Spinal cord (tissue), 10 donors: ENCODE data around the gene EFL1. TPM values are rescaled to one million over a fixed set of nuclear protein-coding genes. Genes with fewer than 3 reads are reported as not detected.

Source experiments
- DNase-seq, 6 donors: peaks; one replicate each; pipeline versions ENCODE4 v3.0.0 to v3.0.0-alpha.2; 2013 to 2015; ENCODE audit warnings: low spot score in 6 of 6, low read depth in 4 of 6
- H3K27ac ChIP-seq: one replicate; pipeline ENCODE4 v1.5.1; 2013; ENCODE audit warnings: low read depth, low read length, control low read depth
- H3K27me3 ChIP-seq: one replicate; pipeline ENCODE4 v1.6.1; 2013; ENCODE audit warnings: low read length; ENCODE audit not compliant: control insufficient read depth, insufficient read depth
- H3K36me3 ChIP-seq: one replicate; pipeline ENCODE4 v1.6.1; 2013; ENCODE audit warnings: low read length; ENCODE audit not compliant: control insufficient read depth, insufficient read depth
- H3K4me1 ChIP-seq: one replicate; pipeline ENCODE4 v1.6.1; 2013; ENCODE audit warnings: low read length; ENCODE audit not compliant: control insufficient read depth, insufficient read depth
- H3K4me3 ChIP-seq: one replicate; pipeline ENCODE4 v1.5.1; 2013; ENCODE audit warnings: low read depth, low read length, control low read depth
- H3K9me3 ChIP-seq: one replicate; pipeline ENCODE4 v1.6.1; 2013; ENCODE audit warnings: low read length; ENCODE audit not compliant: control insufficient read depth, insufficient read depth
- WGBS: methylation state at CpG from one replicate; pipeline ENCODE4 v1.1.5; 2013; ENCODE audit warnings: missing lambda C conversion rate; ENCODE audit not compliant: insufficient coverage; 5-methylcytosine and 5-hydroxymethylcytosine counted together
- polyA plus RNA-seq, 2 donors: library from polyadenylated mRNA; unstranded; fragments of 120-200 nt; gene quantifications; one replicate each; pipeline ENCODE4 v1.2.1, GENCODE V29; 2013; ENCODE audit not compliant: insufficient read length in 2 of 2
- total RNA-seq, 2 donors: library from RNA; depleted of rRNA in 1 of 2; stranded (reverse); fragments of 120-200 nt in 1 of 2; fragments of >200 nt in 1 of 2; gene quantifications; one replicate each; pipeline versions ENCODE4 v1.2.3 to v1.2.4, GENCODE V29; 2013 to 2014
- donor health status: healthy.

The EFL1 gene
- total and polyA plus RNA-seq, 4 donors: 15.0 to 21.4 (median 18.8) TPM

GRCh38 chr15:82186719-82187406 lies 75.7 kb downstream of the EFL1 start:
- no peaks in the 10 kb centered on the region for H3K9me3 ChIP-seq
- H3K27me3 ChIP-seq: no peaks in the 10 kb centered on the region
- no peaks in the 10 kb centered on the region for H3K4me1 ChIP-seq
- WGBS: 92% methylated on average over 3 of the region's 6 CpGs
- no peak for DNase-seq
- H3K27ac ChIP-seq: no peak overlapping the region
- H3K4me3 ChIP-seq: no peak overlapping the region
- no peaks in the 10 kb centered on the region for H3K36me3 ChIP-seq

- WGBS: no CpG with 5 or more reads among the region's 2 CpGs
- DNase-seq: no peak
- Histone ChIP-seq H3K27ac (no peak overlapping the region), H3K9me3 (no peaks in the 10 kb centered on the region), H3K4me1 (no peaks in the 10 kb centered on the region), H3K27me3 (no peaks in the 10 kb centered on the region), H3K36me3 (no peaks in the 10 kb centered on the region), H3K4me3 (no peak overlapping the region)
Measured at GRCh38 chr15:82186161-82186560, 76.4 kb downstream of the EFL1 start.

- Histone ChIP-seq H3K36me3 (no peaks in the 10 kb centered on the region), H3K4me1 (no peaks in the 10 kb centered on the region), H3K9me3 (no peaks in the 10 kb centered on the region), H3K27ac (no peak overlapping the region), H3K27me3 (no peaks in the 10 kb centered on the region), H3K4me3 (no peak overlapping the region)
- DNase-seq: peak in 1 of 6 donors; percentile 13
Measured at GRCh38 chr15:82184776-82185175, 77.8 kb downstream of the EFL1 start.

GRCh38 chr15:82184355-82184754 lies 78.2 kb downstream of the EFL1 start:
- Histone ChIP-seq H3K4me1 (no peaks in the 10 kb centered on the region), H3K4me3 (no peak overlapping the region), H3K27me3 (no peaks in the 10 kb centered on the region), H3K36me3 (no peaks in the 10 kb centered on the region), H3K9me3 (no peaks in the 10 kb centered on the region), H3K27ac (no peak overlapping the region)
- DNase-seq: peak in 1 of 6 donors; percentile 2
- 80% methylated on average over 1 of the region's 1 CpG for WGBS

DNA sequence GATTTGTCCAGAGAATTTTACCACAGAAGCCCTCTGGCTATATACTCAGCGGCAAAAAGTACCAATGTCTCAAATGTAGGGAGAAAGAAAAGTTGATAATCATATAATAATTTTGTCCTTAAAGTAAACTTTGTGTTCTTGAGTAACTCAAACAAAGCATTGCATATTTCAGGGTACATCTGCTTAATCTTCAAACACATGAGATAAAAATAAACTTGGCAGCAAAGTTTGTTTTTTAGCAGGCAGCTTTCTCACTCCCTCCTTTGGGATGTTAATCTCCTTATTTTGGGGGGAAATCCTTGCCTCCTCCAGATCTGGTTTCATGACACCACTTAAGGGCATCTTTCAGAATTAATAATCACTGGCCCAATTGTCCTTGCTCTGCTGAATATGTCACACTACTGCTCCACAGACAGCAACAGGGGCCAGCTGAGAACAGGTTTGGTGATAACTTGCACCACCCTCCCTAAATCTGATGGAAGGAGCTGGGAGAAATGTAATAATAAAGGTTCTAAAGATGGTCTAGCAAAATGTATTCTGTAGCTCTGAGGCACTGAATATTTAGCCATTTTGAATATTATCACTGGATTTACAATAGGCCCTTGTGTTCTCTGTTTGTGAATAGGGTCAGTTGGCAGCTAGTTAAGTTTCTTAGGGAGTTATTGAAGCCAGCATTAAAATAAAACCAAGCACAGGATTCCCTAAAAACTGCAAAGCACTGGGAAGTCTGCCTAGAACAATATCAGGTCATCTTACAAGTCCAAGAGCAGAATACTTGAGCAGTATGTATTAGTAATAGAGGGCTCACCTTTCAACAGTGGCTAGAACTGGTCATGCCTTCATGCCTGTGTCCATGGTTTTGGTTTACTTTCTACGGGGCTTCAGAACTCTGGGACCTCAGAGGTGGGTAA lies 79.2 kb downstream of the EFL1 start:
- no peaks in the 10 kb centered on the region for H3K4me1 ChIP-seq
- no peaks in the 10 kb centered on the region for H3K36me3 ChIP-seq
- H3K27ac ChIP-seq: no peak overlapping the region
- H3K9me3 ChIP-seq: no peaks in the 10 kb centered on the region
- peak in 1 of 6 donors; percentile 58 for DNase-seq
- no peak overlapping the region for H3K4me3 ChIP-seq
- WGBS: no CpG with 5 or more reads among the region's 2 CpGs
- H3K27me3 ChIP-seq: no peaks in the 10 kb centered on the region

GRCh38 chr15:82181371-82181770 lies 81.2 kb downstream of the EFL1 start:
- no peaks in the 10 kb centered on the region for H3K9me3 ChIP-seq
- no peak overlapping the region for H3K27ac ChIP-seq
- 100% methylated on average over 1 of the region's 2 CpGs for WGBS
- H3K4me3 ChIP-seq: no peak overlapping the region
- no peak for DNase-seq
- H3K27me3 ChIP-seq: no peaks in the 10 kb centered on the region
- H3K4me1 ChIP-seq: no peaks in the 10 kb centered on the region
- no peaks in the 10 kb centered on the region for H3K36me3 ChIP-seq

- Histone ChIP-seq H3K36me3 (no peaks in the 10 kb centered on the region), H3K4me1 (no peaks in the 10 kb centered on the region), H3K9me3 (no peaks in the 10 kb centered on the region), H3K27me3 (no peaks in the 10 kb centered on the region), H3K4me3 (no peak overlapping the region), H3K27ac (no peak overlapping the region)
- DNase-seq: no peak
- WGBS: no CpG with 5 or more reads among the region's 2 CpGs
Measured at GRCh38 chr15:82178061-82178460, 84.5 kb downstream of the EFL1 start.

DNA sequence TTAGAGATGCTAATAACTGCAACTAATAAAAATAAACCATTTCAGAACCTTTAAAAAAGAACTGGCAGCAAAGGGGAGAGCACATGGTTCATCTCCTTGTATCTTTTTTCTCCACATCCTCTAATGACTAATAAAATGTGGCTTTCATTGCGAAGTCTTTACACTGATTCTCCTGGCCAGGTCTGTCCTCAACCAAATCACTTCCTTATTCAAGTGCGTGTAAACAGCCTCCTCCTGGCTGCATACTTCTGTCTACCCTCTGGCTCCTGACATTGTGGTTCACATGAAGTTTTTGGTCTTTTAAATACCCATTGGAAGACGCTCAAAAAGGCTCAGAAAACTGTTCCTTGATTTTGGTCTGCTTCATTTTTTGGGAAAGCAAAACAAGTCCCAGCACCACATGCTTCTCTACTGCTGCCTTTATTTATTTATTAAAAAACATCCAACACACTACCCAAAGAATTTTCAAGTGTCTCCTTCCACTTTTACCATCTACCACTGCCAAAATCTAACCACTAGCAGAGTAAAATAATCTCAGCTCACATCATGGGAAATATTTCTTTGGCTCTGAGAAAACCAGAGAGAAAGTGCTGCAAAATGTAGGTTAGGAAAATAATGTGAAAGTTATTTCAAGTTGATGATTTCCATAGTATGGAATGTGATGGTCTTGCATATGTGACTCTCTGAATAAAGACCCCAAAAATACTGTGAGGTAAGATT lies 85.1 kb downstream of the EFL1 start:
- H3K4me3 ChIP-seq: no peak overlapping the region
- H3K4me1 ChIP-seq: no peaks in the 10 kb centered on the region
- no peak overlapping the region for H3K27ac ChIP-seq
- no peaks in the 10 kb centered on the region for H3K27me3 ChIP-seq
- WGBS: 75% methylated on average over 3 of the region's 3 CpGs
- no peaks in the 10 kb centered on the region for H3K36me3 ChIP-seq
- DNase-seq: peak in 1 of 6 donors; percentile 10
- no peaks in the 10 kb centered on the region for H3K9me3 ChIP-seq

GRCh38 chr15:82176542-82176941 lies 86.0 kb downstream of the EFL1 start:
- H3K36me3 ChIP-seq: no peaks in the 10 kb centered on the region
- no peaks in the 10 kb centered on the region for H3K4me1 ChIP-seq
- H3K27me3 ChIP-seq: no peaks in the 10 kb centered on the region
- no peaks in the 10 kb centered on the region for H3K9me3 ChIP-seq
- no peak overlapping the region for H3K4me3 ChIP-seq
- no peak overlapping the region for H3K27ac ChIP-seq
- no peak for DNase-seq
- WGBS: no CpG with 5 or more reads among the region's 2 CpGs
